ENCODE data around the gene ARHGEF11.

The ARHGEF11 gene

GRCh38 chr1:156887734-156888133 is 157.8 kb downstream of the ARHGEF11 start:
- no peak overlapping the region for H3K4me2 ChIP-seq (ENCODE audit: low read depth, low read length, poor library complexity, severe bottlenecking)
- no peak overlapping the region for H3K4me3 ChIP-seq (ENCODE audit: low read length, poor library complexity, severe bottlenecking)
- H4K20me1 ChIP-seq (ENCODE audit: insufficient read depth, low read length, poor library complexity, severe bottlenecking) = no peaks in the 10 kb centered on the region
- H3K4me1 ChIP-seq (ENCODE audit: insufficient read depth, low read length, poor library complexity, severe bottlenecking) = no peaks in the 10 kb centered on the region
- no peaks in the 10 kb centered on the region for H3F3A ChIP-seq (ENCODE audit: low read depth)
- H3K9ac ChIP-seq (ENCODE audit: low read depth, low read length, poor library complexity, severe bottlenecking) = no peak overlapping the region
- no peaks in the 10 kb centered on the region for H3K27me3 ChIP-seq (ENCODE audit: insufficient read depth, low read length, poor library complexity, severe bottlenecking)
- no peaks in the 10 kb centered on the region for H3K36me3 ChIP-seq (ENCODE audit: insufficient read depth, low read length)
- H3K79me2 ChIP-seq (ENCODE audit: insufficient read depth, low read length) = no peaks in the 10 kb centered on the region
- no peaks in the 10 kb centered on the region for H3K9me2 ChIP-seq (replicated peaks; ENCODE audit: low read depth, low read length)
- no peak overlapping the region for H2AFZ ChIP-seq (ENCODE audit: low read length)
- no peak for TF ChIP-seq EZH2phosphoT487 (IDR thresholded peaks at IDR 0.05; ENCODE audit: borderline replicate concordance)
- no peak for TF ChIP-seq CTCF (conservative IDR thresholded peaks at IDR 0.05; ENCODE audit: low read length)
- no peaks in the 10 kb centered on the region for H3K9me3 ChIP-seq (ENCODE audit: insufficient read depth, low read depth, low read length)

GRCh38 chr1:156887317-156887716 is 158.2 kb downstream of the ARHGEF11 start:
- Histone ChIP-seq H3K4me1 (ENCODE audit: insufficient read depth, low read length, poor library complexity, severe bottlenecking) (no peaks in the 10 kb centered on the region), H3K79me2 (ENCODE audit: insufficient read depth, low read length) (no peaks in the 10 kb centered on the region), H3F3A (ENCODE audit: low read depth) (no peaks in the 10 kb centered on the region), H3K27me3 (ENCODE audit: insufficient read depth, low read length, poor library complexity, severe bottlenecking) (no peaks in the 10 kb centered on the region), H3K36me3 (ENCODE audit: insufficient read depth, low read length) (no peaks in the 10 kb centered on the region), H3K4me2 (ENCODE audit: low read depth, low read length, poor library complexity, severe bottlenecking) (no peak overlapping the region), H4K20me1 (ENCODE audit: insufficient read depth, low read length, poor library complexity, severe bottlenecking) (no peaks in the 10 kb centered on the region), H2AFZ (ENCODE audit: low read length) (no peak overlapping the region), H3K4me3 (ENCODE audit: low read length, poor library complexity, severe bottlenecking) (no peak overlapping the region), H3K9ac (ENCODE audit: low read depth, low read length, poor library complexity, severe bottlenecking) (no peak overlapping the region), H3K9me3 (ENCODE audit: insufficient read depth, low read depth, low read length) (no peaks in the 10 kb centered on the region), H3K9me2 (replicated peaks; ENCODE audit: low read depth, low read length) (no peaks in the 10 kb centered on the region)
- TF ChIP-seq EZH2phosphoT487 (IDR thresholded peaks at IDR 0.05; ENCODE audit: borderline replicate concordance) (no peak), CTCF (conservative IDR thresholded peaks at IDR 0.05; ENCODE audit: low read length) (no peak)

- Histone ChIP-seq H3K4me3 (ENCODE audit: low read length, poor library complexity, severe bottlenecking) (no peak overlapping the region), H3K9me3 (ENCODE audit: insufficient read depth, low read depth, low read length) (no peaks in the 10 kb centered on the region), H3K4me2 (ENCODE audit: low read depth, low read length, poor library complexity, severe bottlenecking) (no peak overlapping the region), H3K4me1 (ENCODE audit: insufficient read depth, low read length, poor library complexity, severe bottlenecking) (no peaks in the 10 kb centered on the region), H3F3A (ENCODE audit: low read depth) (no peaks in the 10 kb centered on the region), H3K79me2 (ENCODE audit: insufficient read depth, low read length) (no peaks in the 10 kb centered on the region), H4K20me1 (ENCODE audit: insufficient read depth, low read length, poor library complexity, severe bottlenecking) (no peaks in the 10 kb centered on the region), H3K36me3 (ENCODE audit: insufficient read depth, low read length) (no peaks in the 10 kb centered on the region), H2AFZ (ENCODE audit: low read length) (no peak overlapping the region), H3K9ac (ENCODE audit: low read depth, low read length, poor library complexity, severe bottlenecking) (no peak overlapping the region), H3K9me2 (replicated peaks; ENCODE audit: low read depth, low read length) (no peaks in the 10 kb centered on the region), H3K27me3 (ENCODE audit: insufficient read depth, low read length, poor library complexity, severe bottlenecking) (no peaks in the 10 kb centered on the region)
- TF ChIP-seq CTCF (conservative IDR thresholded peaks at IDR 0.05; ENCODE audit: low read length) (no peak), EZH2phosphoT487 (IDR thresholded peaks at IDR 0.05; ENCODE audit: borderline replicate concordance) (no peak)
These were observed 158.8 kb downstream of the ARHGEF11 start for GRCh38 chr1:156886583-156887281.
